Measurements from ENCODE around the gene PRKCA. TPM values are rescaled to one million over a fixed set of nuclear protein-coding genes. Genes with fewer than 3 reads are reported as not detected.

The PRKCA gene
- total RNA-seq, 4 donors from 2014 or later, result 26.0 to 89.0 (median 32.8) TPM

DNA sequence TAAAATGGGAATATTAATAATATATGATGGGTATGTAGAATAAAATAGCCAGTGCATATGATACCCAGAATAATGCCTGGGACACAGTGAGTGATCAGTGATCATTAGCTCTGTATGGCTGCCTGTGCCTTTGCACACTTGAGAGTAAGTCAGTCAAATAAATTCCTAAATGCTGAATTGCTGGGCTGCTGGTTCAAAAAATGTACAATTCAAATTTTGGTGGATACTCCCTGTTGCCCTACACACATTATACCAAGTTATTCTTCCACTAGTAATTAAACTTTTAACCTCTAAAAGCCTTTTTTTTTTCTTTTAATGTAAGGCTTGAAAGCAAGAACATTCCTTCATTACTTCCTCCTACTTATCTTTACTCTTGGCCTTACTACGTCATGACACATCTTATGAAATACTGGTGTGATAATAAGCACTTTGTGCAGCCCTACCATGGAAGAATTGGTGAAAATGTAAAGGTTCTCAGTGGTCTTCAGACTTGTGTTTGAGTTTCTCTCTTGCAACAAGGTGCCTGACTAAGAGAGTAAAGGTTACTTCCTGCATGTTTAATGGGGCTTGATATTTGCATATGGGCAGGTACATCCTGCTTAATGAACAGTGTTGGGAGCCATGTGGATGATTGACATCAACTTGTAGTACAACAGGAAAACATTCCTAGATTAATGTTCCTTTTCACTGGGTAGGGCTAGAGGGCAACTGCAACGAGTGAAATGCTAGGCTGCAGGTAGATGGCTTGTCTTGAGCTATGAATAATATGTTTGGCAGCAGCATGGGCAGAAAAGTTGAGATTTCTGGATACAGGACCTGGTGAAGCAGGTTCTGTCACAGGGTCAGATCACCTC is 84.3 kb downstream of the PRKCA start:
- H3K4me1 ChIP-seq, result peaks cover 0 to 25% (median 0%) of the 10 kb centered on the region in 3 donors
- H3K4me3 ChIP-seq, result no peak overlapping the region
- H3K27me3 ChIP-seq, result no peaks in the 10 kb centered on the region
- H3K27ac ChIP-seq, result no peak overlapping the region
- peaks cover 0 to 18% of the 10 kb centered on the region in 2 donors for H3K36me3 ChIP-seq
- 31 to 80% methylated on average over 1 to 2 of the region's 2 CpGs for WGBS, 2 donors (ENCODE audit: low coverage in 1 of 2)
- no peaks in the 10 kb centered on the region for H3K9me3 ChIP-seq
- TF ChIP-seq, protein P1, sequence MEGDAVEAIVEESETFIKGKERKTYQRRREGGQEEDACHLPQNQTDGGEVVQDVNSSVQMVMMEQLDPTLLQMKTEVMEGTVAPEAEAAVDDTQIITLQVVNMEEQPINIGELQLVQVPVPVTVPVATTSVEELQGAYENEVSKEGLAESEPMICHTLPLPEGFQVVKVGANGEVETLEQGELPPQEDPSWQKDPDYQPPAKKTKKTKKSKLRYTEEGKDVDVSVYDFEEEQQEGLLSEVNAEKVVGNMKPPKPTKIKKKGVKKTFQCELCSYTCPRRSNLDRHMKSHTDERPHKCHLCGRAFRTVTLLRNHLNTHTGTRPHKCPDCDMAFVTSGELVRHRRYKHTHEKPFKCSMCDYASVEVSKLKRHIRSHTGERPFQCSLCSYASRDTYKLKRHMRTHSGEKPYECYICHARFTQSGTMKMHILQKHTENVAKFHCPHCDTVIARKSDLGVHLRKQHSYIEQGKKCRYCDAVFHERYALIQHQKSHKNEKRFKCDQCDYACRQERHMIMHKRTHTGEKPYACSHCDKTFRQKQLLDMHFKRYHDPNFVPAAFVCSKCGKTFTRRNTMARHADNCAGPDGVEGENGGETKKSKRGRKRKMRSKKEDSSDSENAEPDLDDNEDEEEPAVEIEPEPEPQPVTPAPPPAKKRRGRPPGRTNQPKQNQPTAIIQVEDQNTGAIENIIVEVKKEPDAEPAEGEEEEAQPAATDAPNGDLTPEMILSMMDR (IDR thresholded peaks at IDR 0.05), result no peak
- TF ChIP-seq POLR2A (IDR thresholded peaks at IDR 0.05), result no peak
- TF ChIP-seq EP300 (IDR thresholded peaks at IDR 0.05), result no peak
- no peak for TF ChIP-seq POLR2AphosphoS5 (IDR thresholded peaks at IDR 0.05)
- ATAC-seq, result no peak

DNA sequence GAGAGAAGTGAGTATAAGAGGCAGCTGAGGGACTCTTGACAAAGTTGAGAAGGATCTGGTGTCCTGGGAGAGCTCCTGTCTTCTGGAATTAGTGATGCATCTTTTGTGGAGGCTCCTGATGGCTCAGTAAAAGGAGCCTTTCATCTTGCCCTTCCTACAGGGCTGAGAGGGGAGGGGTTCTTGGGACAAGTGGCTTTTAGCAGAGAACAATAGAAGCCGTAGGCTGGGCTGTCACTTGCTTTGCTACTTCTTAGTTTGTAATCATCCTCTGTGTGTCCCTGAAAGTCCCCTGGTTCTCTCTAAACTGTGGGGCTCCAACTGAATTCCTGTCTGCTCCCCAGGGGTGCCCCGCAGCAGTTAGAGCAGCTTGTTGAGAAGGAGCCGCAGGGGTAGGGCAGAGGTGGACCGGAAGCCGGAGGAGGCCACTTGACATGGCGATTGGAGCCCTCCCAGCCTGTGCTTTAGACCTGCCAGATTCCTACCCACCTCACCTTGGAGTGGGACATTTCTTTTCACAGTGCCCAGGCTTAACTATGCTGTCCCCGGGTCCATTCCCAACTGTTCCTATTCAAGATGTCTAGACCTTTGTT is 85.1 kb downstream of the PRKCA start:
- Histone ChIP-seq H3K36me3 (peaks cover 0 to 18% of the 10 kb centered on the region in 2 donors), H3K4me3 (no peak overlapping the region), H3K27ac (no peak overlapping the region), H3K27me3 (no peaks in the 10 kb centered on the region), H3K9me3 (no peaks in the 10 kb centered on the region), H3K4me1 (peaks cover 0 to 21% (median 0%) of the 10 kb centered on the region in 3 donors)
- no peak for ATAC-seq
- TF ChIP-seq, protein P1 (IDR thresholded peaks at IDR 0.05), result no peak
- TF ChIP-seq POLR2A (IDR thresholded peaks at IDR 0.05) (no peak), EP300 (IDR thresholded peaks at IDR 0.05) (no peak), POLR2AphosphoS5 (IDR thresholded peaks at IDR 0.05) (no peak)
- WGBS, 2 donors (ENCODE audit: low coverage in 1 of 2), result 80% methylated on average over 1 of the region's 7 CpGs; no CpG with 5 or more reads in 1 of the 2 donors

DNA sequence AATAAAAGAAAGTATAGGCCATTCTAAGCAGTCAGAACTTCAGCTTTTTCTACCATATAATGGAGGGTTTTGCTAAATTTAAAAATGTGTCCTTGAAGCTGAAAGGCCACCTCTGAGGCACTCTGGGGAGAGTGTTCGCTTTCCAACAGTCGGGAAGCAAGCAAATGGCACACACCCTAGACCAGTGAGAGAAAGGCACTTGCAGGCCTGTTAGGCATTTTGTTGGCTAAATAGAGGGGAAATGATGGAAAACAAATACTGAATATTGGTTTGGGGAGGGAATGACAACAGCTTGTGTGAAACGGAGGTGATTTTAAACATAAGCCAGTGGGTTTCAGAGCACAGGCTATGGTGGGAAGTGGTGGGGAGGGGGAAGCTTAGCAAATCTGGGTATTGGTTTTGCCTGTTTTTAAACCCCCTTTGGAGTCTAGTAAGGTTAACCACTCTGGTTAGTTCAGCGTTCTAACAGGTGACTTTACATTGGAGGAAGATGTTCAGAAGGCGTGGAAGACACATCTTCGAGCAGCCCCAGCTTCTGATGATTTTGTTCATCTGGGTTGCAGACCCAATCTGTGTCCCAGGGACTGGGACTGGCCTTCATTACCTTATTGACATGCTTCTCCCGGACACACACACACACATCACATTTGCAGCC is 90.5 kb downstream of the PRKCA start:
- H3K4me3 ChIP-seq, result no peak overlapping the region
- ATAC-seq, result no peak
- H3K36me3 ChIP-seq, result peaks cover 0 to 18% of the 10 kb centered on the region in 2 donors
- WGBS, 2 donors (ENCODE audit: low coverage in 1 of 2), result 74 to 87% methylated on average over 2 to 7 of the region's 7 CpGs
- no peaks in the 10 kb centered on the region for H3K9me3 ChIP-seq
- H3K27me3 ChIP-seq, result no peaks in the 10 kb centered on the region
- no peak for TF ChIP-seq POLR2A (IDR thresholded peaks at IDR 0.05)
- no peak for TF ChIP-seq POLR2AphosphoS5 (IDR thresholded peaks at IDR 0.05)
- TF ChIP-seq EP300 (IDR thresholded peaks at IDR 0.05), result no peak
- TF ChIP-seq, protein P1 (IDR thresholded peaks at IDR 0.05), result no peak
- H3K4me1 ChIP-seq, result peaks cover 0 to 16% (median 0%) of the 10 kb centered on the region in 3 donors
- H3K27ac ChIP-seq, result no peak overlapping the region

DNA sequence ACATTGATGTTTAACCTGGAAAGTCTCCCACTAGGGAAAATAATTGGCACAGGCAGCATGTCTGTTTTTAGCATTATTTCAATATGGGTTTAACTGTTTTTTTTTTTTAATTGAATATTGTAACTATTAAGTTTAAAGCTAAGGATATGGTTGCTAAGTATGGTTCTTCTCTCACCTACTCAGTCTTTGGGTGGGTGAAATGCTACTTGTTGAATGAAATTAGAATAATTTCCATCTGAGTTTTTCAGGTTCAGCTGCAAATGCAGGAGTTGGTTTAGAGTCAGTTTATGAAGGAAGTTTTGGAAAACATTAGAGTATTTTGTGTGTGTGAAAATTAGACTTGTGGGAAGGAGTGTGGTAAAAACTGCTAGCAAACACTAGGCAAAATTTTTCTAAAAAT is 93.5 kb downstream of the PRKCA start:
- Histone ChIP-seq H3K27ac (no peak overlapping the region), H3K9me3 (no peaks in the 10 kb centered on the region), H3K4me1 (peaks cover 0 to 16% (median 0%) of the 10 kb centered on the region in 3 donors), H3K4me3 (no peak overlapping the region), H3K27me3 (no peaks in the 10 kb centered on the region), H3K36me3 (no peaks in the 10 kb centered on the region)
- no peak for ATAC-seq
- TF ChIP-seq, protein P1 (IDR thresholded peaks at IDR 0.05), result no peak
- TF ChIP-seq POLR2AphosphoS5 (IDR thresholded peaks at IDR 0.05), result no peak
- TF ChIP-seq EP300 (IDR thresholded peaks at IDR 0.05), result no peak
- TF ChIP-seq POLR2A (IDR thresholded peaks at IDR 0.05), result no peak

Data from gastroesophageal sphincter (tissue), 4 donors.